ENCODE measurements around the gene LMO7. TPM values are rescaled to one million over a fixed set of nuclear protein-coding genes. Genes with fewer than 3 reads are reported as not detected.

LMO7 gene
- total and polyA plus RNA-seq, 2 of the 13 experiments (the other 11 are each of a cell fraction or from before 2014, with no cell fraction given), result 34.0 to 121 TPM

DNA sequence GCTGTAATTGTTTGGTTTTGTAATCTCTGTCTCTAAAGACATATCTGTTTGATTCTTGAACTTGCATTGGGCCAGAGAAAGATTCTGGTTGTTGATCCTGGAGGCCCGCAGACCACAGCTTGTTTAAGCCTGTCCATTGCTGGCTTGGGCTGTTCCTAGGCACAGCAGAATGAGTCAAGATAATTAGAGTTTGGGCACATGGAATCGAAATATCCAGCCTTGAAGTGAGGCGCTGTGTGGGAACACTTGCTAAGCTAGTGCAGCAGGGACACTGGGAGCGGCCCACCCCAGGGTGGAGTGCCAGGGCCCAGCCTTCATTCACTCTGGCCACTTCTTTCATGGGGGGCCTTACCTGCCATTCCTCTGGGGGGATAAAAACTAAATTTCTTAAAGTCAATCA lies 219.7 kb downstream of the LMO7 start (continued):
- TF ChIP-seq, protein P1, sequence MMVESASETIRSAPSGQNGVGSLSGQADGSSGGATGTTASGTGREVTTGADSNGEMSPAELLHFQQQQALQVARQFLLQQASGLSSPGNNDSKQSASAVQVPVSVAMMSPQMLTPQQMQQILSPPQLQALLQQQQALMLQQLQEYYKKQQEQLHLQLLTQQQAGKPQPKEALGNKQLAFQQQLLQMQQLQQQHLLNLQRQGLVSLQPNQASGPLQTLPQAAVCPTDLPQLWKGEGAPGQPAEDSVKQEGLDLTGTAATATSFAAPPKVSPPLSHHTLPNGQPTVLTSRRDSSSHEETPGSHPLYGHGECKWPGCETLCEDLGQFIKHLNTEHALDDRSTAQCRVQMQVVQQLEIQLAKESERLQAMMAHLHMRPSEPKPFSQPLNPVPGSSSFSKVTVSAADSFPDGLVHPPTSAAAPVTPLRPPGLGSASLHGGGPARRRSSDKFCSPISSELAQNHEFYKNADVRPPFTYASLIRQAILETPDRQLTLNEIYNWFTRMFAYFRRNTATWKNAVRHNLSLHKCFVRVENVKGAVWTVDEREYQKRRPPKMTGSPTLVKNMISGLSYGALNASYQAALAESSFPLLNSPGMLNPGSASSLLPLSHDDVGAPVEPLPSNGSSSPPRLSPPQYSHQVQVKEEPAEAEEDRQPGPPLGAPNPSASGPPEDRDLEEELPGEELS (CRISPR knock-in tag; IDR thresholded peaks at IDR 0.05), result no peak

DNA sequence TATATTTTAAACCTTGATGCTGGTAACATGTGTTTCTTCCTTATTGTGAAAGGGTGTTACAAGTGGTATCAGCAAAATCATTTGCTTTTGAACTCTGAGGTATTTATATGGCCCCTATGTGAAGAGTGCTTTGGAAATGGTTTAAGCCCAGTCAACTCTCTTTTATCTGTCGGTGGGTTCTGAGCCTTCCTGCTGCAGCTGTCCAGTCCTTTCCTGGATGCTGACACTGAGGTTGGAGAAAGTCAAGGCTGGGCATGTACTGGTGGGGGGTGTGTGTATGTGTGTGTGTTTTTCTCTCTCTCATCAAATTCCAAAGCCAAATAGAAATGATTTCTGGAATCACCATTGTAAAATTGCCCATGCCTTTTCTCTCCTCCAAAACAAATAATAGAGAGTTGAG lies 221.2 kb downstream of the LMO7 start:
- Histone ChIP-seq H3K9me3 (ENCODE audit: low read length) (no peaks in the 10 kb centered on the region), H3K79me2 (ENCODE audit: insufficient read depth, low read length) (no peaks in the 10 kb centered on the region), H3K27ac (ENCODE audit: extremely low read length, insufficient read depth, low read length) (no peak overlapping the region), H3K27me3 (ENCODE audit: control insufficient read depth in 1 of 2, insufficient read depth in 2 of 2, low read length in 2 of 2) (no peaks in the 10 kb centered on the region), H3K36me3 (replicated peaks in 1 of 2; ENCODE audit: control insufficient read depth in 1 of 2, insufficient read depth in 2 of 2, low read length in 2 of 2) (peaks cover 10 to 42% of the 10 kb centered on the region in 2 experiments; a peak in 4 of 5 replicates), H4K20me1 (ENCODE audit: insufficient read depth, low read length) (no peaks in the 10 kb centered on the region; the same call in 1 of the 2 replicates), H3K9ac (ENCODE audit: insufficient read depth, low read depth, low read length) (no peak overlapping the region), H3K4me1 (ENCODE audit: insufficient read depth, low read length) (peaks cover under 1% of the 10 kb centered on the region; the same call in 1 of the 2 replicates), H2AFZ (ENCODE audit: low read length) (no peak overlapping the region), H3K4me2 (ENCODE audit: low read depth, low read length) (no peak overlapping the region), H3K4me3 (replicated peaks in 1 of 3; ENCODE audit: insufficient read depth in 1 of 3, low read depth in 2 of 3, low read length in 3 of 3) (no peak overlapping the region)
- in situ Hi-C loops (cut with HindIII; ENCODE audit: extremely low pct_ligation_motif_present, low pct_unique_long_range_greater_than_20kb), result no loop called here
- ATAC-seq, result no peak
- intact Hi-C loops (cut with micrococcal nuclease; ENCODE audit: unreplicated experiment), result no loop called here
- ChIA-PET POLR2A (no interaction called here), CTCF (ENCODE audit: low intra/inter-chr PET ratio, low total read pairs) (no interaction called here)
- BruUV-seq (replicated peaks), result no TSS peak
- TF ChIP-seq, protein P2, sequence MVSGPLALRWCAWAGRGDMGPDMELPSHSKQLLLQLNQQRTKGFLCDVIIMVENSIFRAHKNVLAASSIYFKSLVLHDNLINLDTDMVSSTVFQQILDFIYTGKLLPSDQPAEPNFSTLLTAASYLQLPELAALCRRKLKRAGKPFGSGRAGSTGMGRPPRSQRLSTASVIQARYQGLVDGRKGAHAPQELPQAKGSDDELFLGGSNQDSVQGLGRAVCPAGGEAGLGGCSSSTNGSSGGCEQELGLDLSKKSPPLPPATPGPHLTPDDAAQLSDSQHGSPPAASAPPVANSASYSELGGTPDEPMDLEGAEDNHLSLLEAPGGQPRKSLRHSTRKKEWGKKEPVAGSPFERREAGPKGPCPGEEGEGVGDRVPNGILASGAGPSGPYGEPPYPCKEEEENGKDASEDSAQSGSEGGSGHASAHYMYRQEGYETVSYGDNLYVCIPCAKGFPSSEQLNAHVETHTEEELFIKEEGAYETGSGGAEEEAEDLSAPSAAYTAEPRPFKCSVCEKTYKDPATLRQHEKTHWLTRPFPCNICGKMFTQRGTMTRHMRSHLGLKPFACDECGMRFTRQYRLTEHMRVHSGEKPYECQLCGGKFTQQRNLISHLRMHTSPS (CRISPR knock-in tag; IDR thresholded peaks at IDR 0.05; ENCODE audit: low read depth), result no peak
- TF ChIP-seq ZNF292 (CRISPR knock-in tag; IDR thresholded peaks at IDR 0.05; ENCODE audit: borderline replicate concordance, low read depth) (no peak), ZNF557 (CRISPR knock-in tag; IDR thresholded peaks at IDR 0.05) (no peak), SOX6 (IDR thresholded peaks at IDR 0.05) (no peak), SOX6 (CRISPR knock-in tag; IDR thresholded peaks at IDR 0.05) (no peak)
- TF ChIP-seq, protein P3, sequence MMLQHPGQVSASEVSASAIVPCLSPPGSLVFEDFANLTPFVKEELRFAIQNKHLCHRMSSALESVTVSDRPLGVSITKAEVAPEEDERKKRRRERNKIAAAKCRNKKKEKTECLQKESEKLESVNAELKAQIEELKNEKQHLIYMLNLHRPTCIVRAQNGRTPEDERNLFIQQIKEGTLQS (CRISPR knock-in tag; IDR thresholded peaks at IDR 0.05), result no peak
- TF ChIP-seq, protein P4, sequence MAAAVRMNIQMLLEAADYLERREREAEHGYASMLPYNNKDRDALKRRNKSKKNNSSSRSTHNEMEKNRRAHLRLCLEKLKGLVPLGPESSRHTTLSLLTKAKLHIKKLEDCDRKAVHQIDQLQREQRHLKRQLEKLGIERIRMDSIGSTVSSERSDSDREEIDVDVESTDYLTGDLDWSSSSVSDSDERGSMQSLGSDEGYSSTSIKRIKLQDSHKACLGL (CRISPR knock-in tag; IDR thresholded peaks at IDR 0.05), result no peak
- TF ChIP-seq, protein P5, sequence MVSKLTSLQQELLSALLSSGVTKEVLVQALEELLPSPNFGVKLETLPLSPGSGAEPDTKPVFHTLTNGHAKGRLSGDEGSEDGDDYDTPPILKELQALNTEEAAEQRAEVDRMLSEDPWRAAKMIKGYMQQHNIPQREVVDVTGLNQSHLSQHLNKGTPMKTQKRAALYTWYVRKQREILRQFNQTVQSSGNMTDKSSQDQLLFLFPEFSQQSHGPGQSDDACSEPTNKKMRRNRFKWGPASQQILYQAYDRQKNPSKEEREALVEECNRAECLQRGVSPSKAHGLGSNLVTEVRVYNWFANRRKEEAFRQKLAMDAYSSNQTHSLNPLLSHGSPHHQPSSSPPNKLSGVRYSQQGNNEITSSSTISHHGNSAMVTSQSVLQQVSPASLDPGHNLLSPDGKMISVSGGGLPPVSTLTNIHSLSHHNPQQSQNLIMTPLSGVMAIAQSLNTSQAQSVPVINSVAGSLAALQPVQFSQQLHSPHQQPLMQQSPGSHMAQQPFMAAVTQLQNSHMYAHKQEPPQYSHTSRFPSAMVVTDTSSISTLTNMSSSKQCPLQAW (CRISPR knock-in tag; IDR thresholded peaks at IDR 0.05), result no peak
- no peak for FAIRE-seq
- 100% methylated on average over 1 of the region's 1 CpG for WGBS (ENCODE audit: low lambda C conversion rate)
- DNase-seq (ENCODE audit: low spot score), result no peak

All from HepG2 (cell line).